ENCODE measurements around the gene GPSM3.
"Not testable (repeated sequence)": the region's sequence is repeated elsewhere in the genome, so short reads cannot be mapped to it uniquely, and the experiment has no call there.

Gene GPSM3

GRCh38 chr6:32188381-32189068, 3.9 kb downstream of the GPSM3 start:
- no peak for DNase-seq (ENCODE audit: low read depth)
- peak overlapping the region; percentile 67 for H3K4me3 ChIP-seq (ENCODE audit: low read depth, low read length)
- TF ChIP-seq CTCF (IDR thresholded peaks at IDR 0.05; ENCODE audit: insufficient read depth, low read depth, low read length, missing control alignments) = no peak

- not testable (repeated sequence) for DNase-seq (ENCODE audit: low read depth); H3K4me3 ChIP-seq (ENCODE audit: low read depth, low read length)
Observed at GRCh38 chr6:32187725-32188380, 4.6 kb downstream of the GPSM3 start.

- H3K4me3 ChIP-seq (ENCODE audit: low read depth, low read length) = no peak overlapping the region
- DNase-seq (ENCODE audit: low read depth) = no peak
- TF ChIP-seq CTCF (IDR thresholded peaks at IDR 0.05; ENCODE audit: insufficient read depth, low read depth, low read length, missing control alignments) = no peak
Observed at GRCh38 chr6:32187009-32187709, 5.3 kb downstream of the GPSM3 start.

GRCh38 chr6:32186151-32186840, 6.1 kb downstream of the GPSM3 start:
- DNase-seq (ENCODE audit: low read depth) = not testable (repeated sequence)

GRCh38 chr6:32185681-32186131, 6.7 kb downstream of the GPSM3 start:
- not testable (repeated sequence) for H3K4me3 ChIP-seq (ENCODE audit: low read depth, low read length)
- peak; percentile 89 for DNase-seq (ENCODE audit: low read depth)

More at GRCh38 chr6:32186151-32186840, 6.1 kb downstream of the GPSM3 start:
- not testable (repeated sequence) for H3K4me3 ChIP-seq (ENCODE audit: low read depth, low read length)

- DNase-seq (ENCODE audit: low read depth) = no peak
- H3K4me3 ChIP-seq (ENCODE audit: low read depth, low read length) = no peak within 1 kb of the TSS
- no peak for TF ChIP-seq CTCF (IDR thresholded peaks at IDR 0.05; ENCODE audit: insufficient read depth, low read depth, low read length, missing control alignments)
Observed at GRCh38 chr6:32184084-32184640, 8.3 kb downstream of the GPSM3 start, which contains the start of gene AGER. AGER (minus strand) TSS chr6:32184253; CDS start chr6:32184222, 31 bp downstream.

- no peak for TF ChIP-seq CTCF (IDR thresholded peaks at IDR 0.05; ENCODE audit: insufficient read depth, low read depth, low read length, missing control alignments)
- H3K4me3 ChIP-seq (ENCODE audit: low read depth, low read length) = no peak overlapping the region
- DNase-seq (ENCODE audit: low read depth) = no peak
Observed at GRCh38 chr6:32183483-32184083, 8.9 kb downstream of the GPSM3 start.

All from GM12865 (cell line).